ENCODE data around the gene MSLN.

- TF ChIP-seq CTCF (conservative IDR thresholded peaks at IDR 0.05; ENCODE audit: low read length) (no peak), EZH2phosphoT487 (IDR thresholded peaks at IDR 0.05; ENCODE audit: borderline replicate concordance) (no peak)
Measured at GRCh38 chr16:790086-790485, 29.6 kb downstream of the MSLN start.

Measured in Loucy (cell line).